Right kidney (tissue), 1 donor: ENCODE data around the gene SARS2.

Experiments used
- DNase-seq: peaks from one replicate; pipeline ENCODE4 v3.0.0-alpha.2; 2016

SARS2 gene

GRCh38 chr19:38917921-38918491 lies 12.6 kb downstream of the SARS2 start:
- no peak for DNase-seq

- no peak for DNase-seq
These were observed 13.0 kb downstream of the SARS2 start for GRCh38 chr19:38917516-38917915.

- no peak for DNase-seq
These were observed 14.9 kb downstream of the SARS2 start for GRCh38 chr19:38915329-38916321.

GRCh38 chr19:38913958-38914357 lies 16.6 kb downstream of the SARS2 start:
- no peak for DNase-seq

GRCh38 chr19:38912600-38913514 lies 17.7 kb downstream of the SARS2 start:
- no peak for DNase-seq

- no peak for DNase-seq
These were observed 19.1 kb downstream of the SARS2 start for GRCh38 chr19:38911388-38912001.

- DNase-seq: no peak
These were observed 20.1 kb downstream of the SARS2 start for GRCh38 chr19:38910488-38910887.

- no peak for DNase-seq
These were observed 21.7 kb downstream of the SARS2 start for GRCh38 chr19:38908911-38909310.

GRCh38 chr19:38907670-38908069 lies 22.9 kb downstream of the SARS2 start:
- no peak for DNase-seq

GRCh38 chr19:38907227-38907626 lies 23.3 kb downstream of the SARS2 start:
- DNase-seq: no peak

GRCh38 chr19:38905620-38906019 lies 24.9 kb downstream of the SARS2 start:
- DNase-seq: no peak

GRCh38 chr19:38904581-38905539 lies 25.7 kb downstream of the SARS2 start:
- DNase-seq: no peak

GRCh38 chr19:38901683-38902082 lies 28.9 kb downstream of the SARS2 start:
- DNase-seq: no peak

- no peak for DNase-seq
These were observed 29.8 kb downstream of the SARS2 start for GRCh38 chr19:38900743-38901190.

GRCh38 chr19:38900202-38900629 lies 30.3 kb downstream of the SARS2 start:
- DNase-seq: no peak

- DNase-seq: peak; percentile 96
These were observed 30.9 kb downstream of the SARS2 start, which contains the start of the genes NFKBIB and SIRT2 for GRCh38 chr19:38899447-38900201. Gene NFKBIB (plus strand): TSS chr19:38899969. CDS start chr19:38900033, 64 bp downstream. Gene SIRT2 (minus strand): TSS chr19:38899618. CDS start chr19:38899521, 97 bp downstream.

- peak; percentile 36 for DNase-seq
These were observed 31.6 kb downstream of the SARS2 start for GRCh38 chr19:38898788-38899446.

- DNase-seq: no peak
These were observed 35.6 kb downstream of the SARS2 start for GRCh38 chr19:38894968-38895367.

GRCh38 chr19:38893341-38893771 lies 37.2 kb downstream of the SARS2 start:
- no peak for DNase-seq
